Measurements from ENCODE around the gene RGMA.

Gene RGMA, protein sequence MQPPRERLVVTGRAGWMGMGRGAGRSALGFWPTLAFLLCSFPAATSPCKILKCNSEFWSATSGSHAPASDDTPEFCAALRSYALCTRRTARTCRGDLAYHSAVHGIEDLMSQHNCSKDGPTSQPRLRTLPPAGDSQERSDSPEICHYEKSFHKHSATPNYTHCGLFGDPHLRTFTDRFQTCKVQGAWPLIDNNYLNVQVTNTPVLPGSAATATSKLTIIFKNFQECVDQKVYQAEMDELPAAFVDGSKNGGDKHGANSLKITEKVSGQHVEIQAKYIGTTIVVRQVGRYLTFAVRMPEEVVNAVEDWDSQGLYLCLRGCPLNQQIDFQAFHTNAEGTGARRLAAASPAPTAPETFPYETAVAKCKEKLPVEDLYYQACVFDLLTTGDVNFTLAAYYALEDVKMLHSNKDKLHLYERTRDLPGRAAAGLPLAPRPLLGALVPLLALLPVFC

DNA sequence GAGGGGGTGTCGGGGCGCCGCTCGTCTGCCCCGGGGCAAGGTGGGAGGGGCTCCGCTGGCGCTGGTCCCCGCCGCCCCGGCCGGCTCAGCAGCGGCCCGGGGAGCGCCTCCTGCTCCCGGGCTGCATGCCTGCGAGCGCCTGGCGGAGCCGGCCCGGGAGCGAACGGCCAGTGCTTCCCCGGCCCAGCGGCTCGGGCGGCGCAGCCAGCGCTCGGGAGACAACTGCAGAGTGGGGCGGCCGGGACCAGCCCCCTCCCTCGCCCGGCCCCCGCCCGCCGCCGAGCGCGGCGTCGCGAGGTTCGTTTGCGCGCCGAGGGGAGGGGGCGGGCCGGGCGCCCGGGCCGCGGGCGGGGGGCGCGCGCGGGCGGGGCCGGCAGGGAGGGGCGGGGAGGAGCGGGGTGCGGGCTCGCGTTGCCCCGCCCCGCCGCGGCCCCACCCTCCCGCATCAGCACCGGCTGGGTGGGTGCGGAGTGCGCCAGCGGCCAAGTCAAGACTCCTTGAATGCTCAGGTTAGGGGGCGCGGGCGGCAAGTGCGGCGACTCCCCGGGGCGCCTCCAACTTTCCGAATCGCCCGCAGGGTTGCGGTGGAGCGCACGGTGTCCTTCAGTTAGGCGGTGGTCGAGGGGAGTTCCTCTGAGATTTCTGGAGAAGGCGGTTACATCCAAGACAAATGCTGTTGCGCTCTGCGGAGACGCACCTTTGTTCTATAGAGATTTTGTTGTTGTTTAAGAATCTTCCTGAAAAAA is at the start of gene RGMA:
Gene RGMA, minus strand, starts transcription at position 231 of the 746 bp plus-strand sequence. CDS start 279 bp downstream, outside the sequence.
- DNase-seq (ENCODE audit: low read depth) = no peak

DNA sequence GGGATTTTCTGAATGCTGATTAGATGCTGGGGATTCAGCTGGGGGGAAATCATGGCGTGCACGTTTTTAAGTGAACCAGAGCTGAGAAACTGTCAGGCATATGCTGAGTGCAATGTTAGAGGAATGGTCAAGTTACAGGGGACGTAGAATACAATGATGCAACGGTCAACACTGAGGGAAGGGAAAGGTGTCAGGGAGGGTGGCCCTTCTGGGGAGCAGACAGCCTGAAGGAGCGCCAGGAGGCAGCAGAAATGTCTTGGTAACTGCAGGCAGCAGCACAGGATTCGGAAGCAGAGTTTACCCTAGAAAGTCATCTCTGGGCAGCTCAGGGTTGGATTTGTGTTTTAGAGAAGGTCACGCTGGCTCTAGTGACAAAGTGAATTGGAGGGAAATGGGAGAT is 47.6 kb upstream of the RGMA start:
- DNase-seq (ENCODE audit: low read depth) = no peak

DNA sequence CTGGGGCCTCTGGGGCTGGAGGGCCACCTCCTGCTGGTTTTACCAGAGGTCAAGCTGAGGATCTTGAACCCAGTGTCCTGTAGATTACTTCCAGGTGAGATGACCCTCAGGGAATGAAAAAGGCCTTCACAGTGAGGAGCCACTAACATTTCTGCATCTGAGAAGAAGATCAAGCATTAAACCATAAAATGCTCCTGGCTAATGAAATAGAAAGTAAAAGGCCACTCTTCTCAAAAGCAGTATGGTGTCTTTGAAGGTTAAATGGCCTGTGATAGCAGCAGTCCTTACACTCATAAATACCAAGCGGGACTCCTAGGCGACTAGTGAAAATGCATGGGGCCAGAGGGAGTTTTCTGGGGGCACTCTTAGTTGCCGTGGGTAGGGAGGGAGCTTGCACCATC is 47.0 kb upstream of the RGMA start:
- no peak for DNase-seq (ENCODE audit: low read depth)

DNA sequence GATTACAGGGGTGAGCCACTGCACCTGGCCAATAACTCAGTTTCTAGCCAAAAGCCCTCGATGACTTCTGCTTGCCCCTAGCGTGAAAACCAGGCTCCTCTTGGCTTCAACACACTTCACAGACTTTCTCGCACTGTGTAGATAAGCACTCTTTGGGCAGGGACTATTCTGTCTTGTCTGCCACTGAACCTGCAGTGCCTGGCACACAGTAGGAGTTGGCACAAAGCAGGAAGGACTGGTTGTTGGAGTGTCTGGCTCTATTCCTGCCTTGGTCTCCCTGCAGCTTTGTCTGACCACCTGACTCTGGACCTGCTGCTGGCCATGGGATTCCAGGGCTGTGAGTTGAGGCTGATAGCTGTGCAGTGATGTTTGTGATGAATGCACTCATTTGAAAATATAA is 46.4 kb upstream of the RGMA start:
- no peak for DNase-seq (ENCODE audit: low read depth)

DNA sequence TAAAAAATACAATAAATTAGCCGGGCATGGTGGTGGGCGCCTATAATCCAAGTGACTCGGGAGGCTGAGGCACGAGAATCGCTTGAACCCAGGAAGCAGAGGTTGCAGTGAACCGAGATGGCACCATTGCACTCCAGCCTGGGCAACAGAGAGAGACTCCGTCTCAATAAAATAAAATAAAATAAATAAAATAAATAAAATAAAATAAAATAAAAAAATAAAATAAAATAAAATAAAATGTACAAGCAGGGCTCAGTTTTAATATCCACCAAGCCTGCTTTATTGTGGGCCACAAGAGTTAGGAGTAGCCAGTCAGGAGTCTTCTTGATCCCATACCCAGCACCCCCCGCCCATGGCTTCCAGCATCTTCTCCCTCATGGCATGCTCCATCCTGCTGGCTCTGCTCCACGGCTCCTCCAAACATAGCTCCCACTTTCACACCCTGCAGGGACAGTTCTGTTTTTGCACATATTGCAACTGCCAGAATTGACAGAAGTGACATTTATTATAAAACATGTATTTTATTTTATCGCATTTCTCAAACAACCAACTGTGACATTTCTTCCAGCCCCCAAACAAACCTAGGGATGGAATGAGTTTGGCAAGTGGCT is 42.6 kb upstream of the RGMA start:
- DNase-seq (ENCODE audit: low read depth) = no peak

DNA sequence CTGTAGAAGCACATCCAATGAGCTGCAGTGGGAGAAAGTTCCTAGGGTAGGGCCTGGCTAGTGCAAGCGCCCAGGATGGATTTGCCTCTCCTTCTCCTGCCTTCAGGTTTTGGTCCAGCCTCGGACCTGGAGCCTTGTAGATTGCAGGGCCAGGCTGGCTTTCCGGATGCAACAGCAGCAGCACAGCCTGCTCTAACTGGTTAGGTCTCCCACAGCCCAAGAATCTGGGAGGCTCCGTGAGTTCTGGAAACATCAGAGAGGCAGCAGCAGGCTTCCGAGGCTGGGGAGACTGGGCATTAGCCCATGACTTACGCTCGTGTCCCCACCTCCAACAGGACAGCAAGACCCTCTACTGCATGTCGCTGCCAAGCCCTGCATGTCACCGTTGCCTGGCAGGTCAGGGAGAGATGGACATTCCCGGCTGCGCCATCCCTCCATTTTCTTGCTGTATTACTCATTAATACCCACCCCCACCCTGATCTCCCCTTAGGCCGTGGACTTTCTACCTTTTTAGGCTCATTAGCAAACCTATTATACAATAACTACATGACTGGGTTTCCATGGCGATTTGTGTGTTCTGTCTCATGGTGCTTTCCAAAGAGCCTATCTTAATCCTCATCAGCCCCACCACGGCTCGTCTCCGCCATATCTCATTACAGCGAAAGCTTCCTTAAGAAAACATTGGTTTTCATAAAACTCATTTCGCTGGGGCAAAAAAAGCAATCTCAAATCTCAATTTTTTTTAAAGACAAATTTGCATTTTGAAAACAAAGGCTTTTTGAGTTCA is 40.9 kb upstream of the RGMA start:
- no peak for DNase-seq (ENCODE audit: low read depth)

DNA sequence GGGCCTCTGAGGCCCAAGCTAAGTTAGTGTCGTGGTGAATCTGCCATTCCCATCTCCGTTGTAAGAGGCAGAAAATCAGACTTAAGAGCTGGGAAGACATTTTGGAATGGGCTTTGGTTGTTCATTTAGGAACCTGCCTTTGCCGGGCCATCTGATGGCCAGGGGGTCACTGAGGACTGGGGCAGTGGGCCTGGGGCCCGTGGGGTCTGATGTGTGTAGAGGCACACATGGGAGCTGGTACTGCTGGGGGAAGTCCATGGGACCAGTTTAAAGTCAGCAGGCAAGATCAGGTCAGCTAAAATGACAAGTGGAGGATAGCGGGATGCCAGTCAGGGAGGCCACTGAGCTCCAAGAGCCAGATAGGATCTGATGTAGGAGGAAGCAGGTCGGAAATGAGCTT is 38.3 kb upstream of the RGMA start:
- DNase-seq (ENCODE audit: low read depth) = no peak

DNA sequence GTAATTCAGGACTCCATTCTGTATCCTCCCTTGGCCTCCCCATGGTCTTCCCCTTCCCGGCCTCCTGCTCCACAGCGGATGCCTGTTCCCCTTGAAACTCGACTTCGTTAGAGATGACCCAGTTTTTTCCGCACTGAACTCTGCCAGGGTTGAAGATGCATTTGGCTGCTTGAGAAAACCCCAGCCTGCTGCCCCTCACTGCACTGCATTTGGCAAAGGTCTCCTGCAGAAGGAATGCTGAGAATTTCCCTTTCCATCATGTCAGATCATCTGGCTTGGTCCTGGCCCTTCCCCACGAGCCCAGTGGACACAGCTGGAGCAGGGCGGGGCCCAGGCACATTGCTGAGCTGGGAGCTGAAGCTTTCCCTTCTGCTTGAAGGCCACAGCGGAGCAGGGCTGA is 37.6 kb upstream of the RGMA start:
- DNase-seq (ENCODE audit: low read depth) = no peak

DNA sequence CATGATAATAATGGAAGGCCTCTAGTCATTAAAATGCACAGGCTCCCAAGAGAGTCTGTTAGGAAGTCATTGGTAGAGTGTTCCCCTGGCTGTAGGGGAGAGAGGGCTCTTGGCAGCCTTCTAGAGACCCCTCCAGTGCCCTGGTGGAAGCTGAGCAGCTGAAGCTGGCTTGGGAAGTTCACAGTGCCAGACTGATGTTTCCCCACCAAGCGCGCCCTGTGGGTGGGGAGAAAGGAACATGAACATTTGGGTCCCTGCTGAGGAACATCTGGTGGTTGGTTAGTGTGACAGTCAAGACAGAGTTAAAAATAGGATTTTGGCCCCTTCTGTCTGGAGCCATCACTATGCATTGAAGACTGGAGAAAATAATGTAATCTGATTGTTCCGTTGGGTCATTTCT is 37.1 kb upstream of the RGMA start:
- no peak for DNase-seq (ENCODE audit: low read depth)

DNA sequence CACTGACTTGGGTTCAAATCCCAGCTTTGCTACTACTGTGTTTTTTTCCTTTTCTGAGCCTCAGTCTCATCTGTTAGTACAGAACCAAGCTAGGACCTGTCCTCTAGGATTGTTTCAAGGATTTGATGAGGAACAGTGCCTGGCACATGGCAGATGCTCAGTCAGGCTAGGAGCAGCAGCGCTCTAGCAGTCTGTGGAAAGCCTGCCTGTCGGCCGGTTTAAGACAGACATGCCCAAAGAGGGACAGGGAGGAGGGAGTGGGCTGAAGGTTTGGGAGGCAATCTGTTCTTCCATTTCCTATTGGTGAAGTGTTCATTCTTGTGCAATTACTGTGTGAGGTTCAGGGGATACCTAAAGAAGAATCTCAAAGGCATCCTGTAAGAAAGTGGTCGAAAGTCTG is 35.1 kb upstream of the RGMA start:
- DNase-seq (ENCODE audit: low read depth) = no peak

DNA sequence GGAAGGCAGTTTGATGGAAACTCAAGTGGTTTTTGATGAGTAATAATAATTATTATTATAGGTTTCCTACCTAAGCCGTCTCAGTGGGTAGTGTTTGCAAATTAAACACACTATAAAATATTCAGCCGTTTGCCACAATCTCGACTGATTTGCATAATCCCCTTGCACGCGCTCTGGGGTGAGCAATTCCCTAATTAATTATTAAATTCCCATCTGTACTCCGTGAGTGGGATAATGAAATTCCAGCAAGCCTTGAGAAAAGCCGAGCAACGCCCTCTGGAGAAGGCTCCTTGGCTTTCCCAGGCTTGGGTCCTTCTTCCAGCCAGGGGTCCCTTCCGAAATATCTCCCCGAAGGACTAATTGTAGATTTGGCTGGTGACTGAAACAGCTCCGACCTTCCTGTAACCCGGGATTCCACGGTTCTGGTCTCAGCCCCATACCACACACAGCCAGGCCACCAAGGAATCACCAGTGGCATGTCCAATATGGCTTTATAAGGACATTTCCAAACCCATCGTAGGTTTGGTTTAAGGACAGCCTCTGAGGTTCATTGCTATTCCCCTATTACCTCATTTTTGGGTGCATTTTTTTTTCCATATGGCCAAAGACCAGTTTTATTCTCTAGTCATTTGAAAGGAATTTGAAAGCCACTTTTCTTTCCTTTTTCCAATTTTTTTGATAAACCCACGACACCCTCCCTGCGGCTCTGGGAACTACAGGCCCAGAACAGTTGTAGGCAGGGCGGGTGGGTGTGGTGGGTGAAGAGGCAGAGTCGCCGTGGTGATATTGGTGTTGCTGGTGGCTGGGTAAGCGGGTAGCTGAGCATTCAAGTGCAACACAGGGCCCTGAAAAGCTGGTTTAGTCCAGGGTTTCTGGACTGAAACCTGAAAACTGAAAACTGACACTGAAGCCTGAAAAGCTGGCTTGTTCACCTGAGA is 33.2 kb upstream of the RGMA start:
- no peak for DNase-seq (ENCODE audit: low read depth)

DNA sequence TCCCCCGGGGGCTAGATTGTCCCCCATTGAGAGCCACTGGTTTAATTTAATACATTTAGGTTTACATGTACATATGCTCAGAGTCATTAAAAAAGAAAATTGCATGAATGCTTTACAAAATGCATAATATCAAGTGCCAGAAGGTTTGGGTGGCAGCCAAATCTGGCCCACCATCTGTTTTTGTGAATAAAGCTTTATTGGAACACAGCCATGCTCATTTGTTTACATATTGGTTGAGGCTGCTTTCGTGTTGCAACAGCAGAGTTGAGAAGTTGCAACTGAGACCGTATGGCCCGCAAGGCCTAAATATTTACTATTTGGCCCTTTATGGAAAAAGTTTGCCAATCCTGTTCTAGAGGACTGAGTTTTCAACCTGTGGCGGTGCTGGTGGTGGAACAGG is 32.1 kb upstream of the RGMA start:
- no peak for DNase-seq (ENCODE audit: low read depth)

DNA sequence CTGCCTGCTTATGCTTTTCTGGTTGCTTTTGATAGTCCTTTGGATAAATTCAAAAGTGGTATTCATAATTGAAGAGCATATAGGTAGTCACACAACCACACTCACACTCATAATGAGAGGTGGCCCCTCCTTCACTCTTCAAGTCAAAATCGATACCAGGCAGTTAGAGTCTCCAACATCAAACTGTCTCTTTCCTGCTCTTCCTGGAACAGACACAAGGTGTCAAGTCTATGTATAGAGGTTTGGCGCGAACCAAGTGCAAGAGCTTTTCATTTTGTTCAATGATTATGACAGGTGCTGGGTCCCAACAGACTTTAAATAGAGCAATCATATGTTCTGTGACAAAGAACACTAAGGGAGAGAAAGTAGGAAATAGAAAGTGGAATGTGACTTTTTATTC is 29.9 kb upstream of the RGMA start:
- DNase-seq (ENCODE audit: low read depth) = no peak

DNA sequence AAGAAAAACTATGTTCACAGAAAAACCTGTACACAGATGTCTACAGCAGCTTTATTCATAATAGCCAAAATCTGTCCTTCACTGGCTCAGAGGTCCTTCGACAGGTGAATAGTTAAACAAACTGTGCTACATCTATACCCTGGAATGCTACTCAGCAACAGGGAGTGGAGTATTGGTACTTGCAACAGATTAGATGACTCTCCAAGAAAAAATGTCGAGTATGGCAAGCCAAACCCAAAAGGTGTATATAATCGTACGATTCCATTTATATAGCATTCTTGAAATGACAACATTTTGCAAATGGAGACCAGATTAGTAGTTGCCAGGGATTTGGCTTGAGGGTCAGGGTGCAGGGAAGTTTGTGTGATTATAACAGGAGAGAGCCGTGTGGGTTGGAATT is 22.4 kb upstream of the RGMA start:
- DNase-seq (ENCODE audit: low read depth) = no peak

DNA sequence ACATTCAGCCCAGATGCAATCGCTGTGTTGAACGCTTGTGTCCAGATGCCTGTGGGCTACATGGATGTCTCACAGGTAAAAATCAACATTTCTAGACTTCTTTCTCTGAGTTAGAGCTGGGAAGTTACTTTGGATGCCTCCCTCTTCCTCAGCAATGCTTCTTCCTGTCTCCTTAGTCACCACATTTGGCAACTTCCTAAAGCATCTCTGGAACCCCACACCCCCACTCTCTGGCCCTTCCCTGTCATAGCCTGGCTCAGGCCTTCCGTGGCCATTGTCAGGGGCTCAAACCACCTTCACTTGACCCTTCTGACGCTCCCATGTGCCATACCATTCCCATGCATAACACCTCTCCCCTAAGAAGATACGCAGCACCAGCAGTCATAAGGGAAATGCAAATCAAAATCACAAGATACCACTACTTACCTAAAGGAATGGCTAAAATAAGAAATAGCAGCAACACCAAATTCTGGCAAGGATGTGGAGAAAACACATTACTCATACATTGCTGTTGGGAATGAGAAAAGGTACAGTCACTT is 21.6 kb upstream of the RGMA start:
- no peak for DNase-seq (ENCODE audit: low read depth)

DNA sequence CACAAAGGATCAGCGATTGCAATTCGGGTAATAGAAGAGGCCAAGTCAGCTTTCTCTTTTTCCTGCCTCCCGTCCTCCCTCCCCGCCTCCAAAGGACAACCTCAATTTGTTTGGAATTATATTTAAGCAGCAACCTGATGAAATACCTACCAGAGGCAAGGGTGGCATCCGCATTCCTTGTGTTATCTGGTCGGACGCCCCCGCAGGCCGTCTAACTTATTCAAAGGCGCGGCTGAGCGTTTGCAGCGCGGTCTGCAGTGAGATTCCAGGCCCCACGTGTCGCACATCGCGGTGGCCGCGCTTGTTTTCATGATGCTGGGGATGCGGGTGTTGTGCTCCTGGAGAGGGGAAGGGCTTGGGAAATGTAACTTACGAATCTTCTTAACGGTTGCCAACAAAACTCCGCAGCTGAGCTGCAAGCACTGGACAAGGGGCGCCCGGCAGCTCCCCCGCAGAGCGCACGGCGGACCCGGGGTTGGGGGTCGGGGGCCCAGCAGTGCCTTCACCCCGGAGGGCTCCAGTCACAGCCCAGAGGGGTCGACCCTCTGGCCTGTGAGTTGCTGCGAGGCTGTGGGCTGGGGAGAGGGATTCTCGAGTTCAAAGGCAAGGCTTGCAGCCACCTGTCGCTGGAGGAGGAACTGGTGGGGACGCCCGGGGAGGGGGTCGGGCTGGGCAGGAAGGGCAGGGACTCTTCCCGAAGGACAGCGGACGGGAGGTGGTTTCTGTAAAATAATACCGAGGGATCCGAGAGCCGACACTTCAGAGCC is 20.5 kb upstream of the RGMA start:
- DNase-seq (ENCODE audit: low read depth) = no peak

DNA sequence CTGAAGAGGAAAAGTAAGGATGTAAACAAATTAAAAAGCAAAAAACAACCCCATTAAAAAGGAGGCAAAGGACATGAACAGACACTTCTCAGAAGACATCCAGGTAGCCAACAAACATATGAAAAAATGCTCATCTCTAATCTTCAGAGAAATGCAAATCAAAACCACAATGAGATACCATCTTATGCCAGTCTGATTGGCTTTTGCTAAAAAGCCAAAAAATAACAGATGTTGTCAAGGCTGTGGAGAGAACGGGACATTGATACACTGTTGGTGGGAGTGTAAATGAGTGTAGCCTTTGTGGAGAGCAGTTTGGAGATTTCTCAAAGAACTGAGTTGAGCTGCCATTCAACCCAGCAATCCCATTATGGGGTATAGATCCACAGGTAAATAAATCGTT is 18.6 kb upstream of the RGMA start:
- no peak for DNase-seq (ENCODE audit: low read depth)

DNA sequence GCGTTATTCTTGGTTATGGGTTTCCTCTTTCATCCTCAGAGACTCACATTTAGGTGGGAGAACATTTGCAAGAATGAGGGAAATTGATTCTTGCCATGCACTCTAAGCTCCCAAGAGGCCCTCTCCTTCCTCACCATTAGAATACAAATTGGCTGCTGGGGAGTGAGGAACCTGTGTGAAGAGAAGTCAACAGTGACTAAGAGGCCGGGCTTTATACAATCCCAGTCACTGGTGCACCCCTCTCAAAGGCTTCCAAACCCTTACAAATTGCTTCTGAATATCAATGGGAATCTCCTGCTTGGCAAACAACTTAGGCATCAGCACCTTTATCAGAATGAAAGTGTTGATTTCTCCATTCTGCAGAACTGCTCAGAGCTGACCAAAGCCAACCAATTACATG is 16.5 kb upstream of the RGMA start:
- DNase-seq (ENCODE audit: low read depth) = no peak

DNA sequence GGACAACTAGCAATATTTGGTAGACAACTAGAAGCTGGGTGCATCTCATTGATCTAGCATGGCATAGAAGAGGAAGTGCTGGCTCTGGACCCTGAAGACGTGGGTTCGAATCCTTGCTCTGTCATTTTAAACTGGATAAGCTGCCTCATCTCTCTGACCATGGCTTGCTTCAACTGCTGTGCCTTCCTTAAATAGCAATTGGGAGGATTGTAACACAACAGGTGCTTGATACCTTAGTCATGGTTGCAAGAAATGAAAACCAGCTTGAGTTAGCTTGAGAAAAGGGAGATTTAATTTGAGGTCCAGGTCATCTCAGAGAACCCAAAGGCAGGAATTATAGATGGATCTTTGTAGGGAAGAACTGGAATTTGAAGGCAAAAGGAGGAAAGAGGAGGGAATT is 14.8 kb upstream of the RGMA start:
- DNase-seq (ENCODE audit: low read depth) = no peak

DNA sequence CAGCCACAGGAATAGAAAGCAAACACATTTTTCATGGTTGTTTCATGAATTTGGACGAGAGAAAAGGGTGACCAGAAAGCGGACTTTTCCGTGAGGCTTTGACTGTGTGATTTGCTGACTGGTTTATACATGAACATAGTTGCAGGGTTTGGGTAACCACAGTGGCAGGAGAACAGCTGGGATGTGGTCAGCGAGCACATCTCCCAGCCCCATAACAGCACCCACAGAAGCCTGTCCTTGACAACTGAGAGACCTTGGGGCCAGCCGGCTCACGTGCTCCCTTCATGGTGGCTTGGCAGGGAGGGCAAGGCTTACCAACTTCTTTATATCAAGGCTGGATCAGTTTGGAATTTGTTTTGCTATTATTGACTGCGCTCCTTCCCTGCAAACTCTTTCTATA is 13.2 kb upstream of the RGMA start:
- no peak for DNase-seq (ENCODE audit: low read depth)
